ENCODE measurements around the gene ASCC3.

ASCC3 gene

GRCh38 chr6:100901582-100901981 is 20.5 kb upstream of the ASCC3 start:
- H3K36me3 Mint-ChIP-seq (ENCODE audit: low read depth) = no peaks in the 10 kb centered on the region
- H3K4me1 Mint-ChIP-seq = no peaks in the 10 kb centered on the region
- H3K27ac Mint-ChIP-seq = no peak overlapping the region
- no peak overlapping the region for H3K4me3 Mint-ChIP-seq
- no peak for TF ChIP-seq CTCF (IDR thresholded peaks at IDR 0.05; ENCODE audit: unreplicated experiment in 3 of 3)
- H3K27me3 Mint-ChIP-seq (ENCODE audit: low read depth) = peaks cover 4% of the 10 kb centered on the region
- H3K9me3 Mint-ChIP-seq = peaks cover 4% of the 10 kb centered on the region

- no peak for TF ChIP-seq CTCF (IDR thresholded peaks at IDR 0.05; ENCODE audit: unreplicated experiment in 3 of 3)
- Mint-ChIP-seq H3K36me3 (ENCODE audit: low read depth) (no peaks in the 10 kb centered on the region), H3K9me3 (peaks cover 4% of the 10 kb centered on the region), H3K27ac (no peak overlapping the region), H3K4me1 (no peaks in the 10 kb centered on the region), H3K27me3 (ENCODE audit: low read depth) (no peaks in the 10 kb centered on the region), H3K4me3 (no peak overlapping the region)
Measured at GRCh38 chr6:100899202-100899601, 18.1 kb upstream of the ASCC3 start.

GRCh38 chr6:100897671-100898070 is 16.5 kb upstream of the ASCC3 start:
- Mint-ChIP-seq H3K9me3 (peaks cover 4% of the 10 kb centered on the region), H3K4me1 (no peaks in the 10 kb centered on the region), H3K4me3 (no peak overlapping the region), H3K27ac (no peak overlapping the region), H3K27me3 (ENCODE audit: low read depth) (no peaks in the 10 kb centered on the region), H3K36me3 (ENCODE audit: low read depth) (no peaks in the 10 kb centered on the region)
- TF ChIP-seq CTCF (IDR thresholded peaks at IDR 0.05; ENCODE audit: unreplicated experiment in 3 of 3) = no peak

DNA sequence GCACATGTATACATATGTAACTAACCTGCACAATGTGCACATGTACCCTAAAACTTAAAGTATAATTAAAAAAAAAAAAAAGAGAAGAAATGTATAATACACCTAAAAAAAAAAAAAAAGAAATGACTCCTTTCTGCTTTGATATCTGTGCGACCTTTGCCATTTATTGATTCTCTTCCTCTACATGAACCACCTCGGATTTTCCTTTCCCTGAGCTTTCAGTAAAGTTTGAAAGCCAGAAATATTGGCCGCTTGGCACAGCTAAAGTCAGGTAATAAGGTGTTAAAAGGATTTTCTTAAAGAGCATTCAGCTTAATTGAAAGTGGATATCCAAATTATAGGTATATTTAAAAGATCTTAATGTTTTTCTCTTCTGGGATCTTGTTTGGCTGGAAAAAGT is 12.6 kb upstream of the ASCC3 start:
- TF ChIP-seq CTCF (IDR thresholded peaks at IDR 0.05; ENCODE audit: unreplicated experiment in 3 of 3) = no peak
- peaks cover 1% of the 10 kb centered on the region for H3K9me3 Mint-ChIP-seq

DNA sequence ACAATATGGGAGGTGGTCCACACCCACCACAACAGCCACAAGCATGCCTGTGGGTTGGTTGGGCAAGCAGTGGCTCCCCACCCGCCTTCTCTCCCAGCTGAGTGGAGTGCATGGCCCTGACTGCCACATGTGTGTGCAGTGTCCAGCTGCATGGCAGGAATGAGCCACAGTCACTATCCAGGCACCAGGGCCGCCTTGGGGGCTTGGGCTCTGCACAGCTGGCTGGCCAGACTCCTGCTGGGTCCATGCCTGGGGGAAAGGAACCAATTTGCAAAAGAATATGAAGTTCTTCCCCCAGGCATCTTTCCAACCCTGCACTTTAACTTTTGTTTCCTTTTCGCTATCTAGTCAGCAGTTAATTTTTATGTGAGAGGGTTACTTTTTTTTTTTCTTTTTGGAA is 11.6 kb upstream of the ASCC3 start:
- Mint-ChIP-seq H3K27ac (no peak overlapping the region), H3K4me1 (no peaks in the 10 kb centered on the region), H3K36me3 (ENCODE audit: low read depth) (no peaks in the 10 kb centered on the region), H3K9me3 (no peaks in the 10 kb centered on the region), H3K27me3 (ENCODE audit: low read depth) (no peaks in the 10 kb centered on the region), H3K4me3 (no peak overlapping the region)
- no peak for TF ChIP-seq CTCF (IDR thresholded peaks at IDR 0.05; ENCODE audit: unreplicated experiment in 3 of 3)

More for the DNA sequence above, 12.6 kb upstream of the ASCC3 start:
- H3K27ac Mint-ChIP-seq = no peak overlapping the region
- no peaks in the 10 kb centered on the region for H3K36me3 Mint-ChIP-seq (ENCODE audit: low read depth)
- H3K27me3 Mint-ChIP-seq (ENCODE audit: low read depth) = no peaks in the 10 kb centered on the region
- H3K4me1 Mint-ChIP-seq = no peaks in the 10 kb centered on the region
- H3K4me3 Mint-ChIP-seq = no peak overlapping the region

DNA sequence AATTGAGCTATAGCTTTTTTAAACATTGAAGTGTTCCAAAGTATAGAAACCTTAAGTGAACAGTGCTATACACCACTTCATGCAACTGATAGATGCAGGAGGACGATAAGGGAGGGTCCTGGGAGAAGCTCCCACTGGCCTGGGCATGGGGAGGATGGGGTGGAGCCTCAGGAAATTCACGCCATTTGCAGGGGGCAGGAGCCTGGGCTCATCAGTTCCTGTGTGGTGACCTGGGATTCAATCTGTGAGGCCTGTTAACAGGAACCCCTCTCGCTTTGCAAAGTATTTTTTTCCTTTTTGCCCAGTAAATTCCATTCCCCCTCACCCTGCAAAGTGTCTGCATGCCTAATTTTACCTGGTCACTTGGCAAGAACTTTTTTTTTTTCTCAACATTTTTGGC is 11.0 kb upstream of the ASCC3 start:
- Mint-ChIP-seq H3K27ac (no peak overlapping the region), H3K9me3 (no peaks in the 10 kb centered on the region), H3K4me3 (no peak overlapping the region), H3K36me3 (ENCODE audit: low read depth) (no peaks in the 10 kb centered on the region), H3K4me1 (no peaks in the 10 kb centered on the region), H3K27me3 (ENCODE audit: low read depth) (no peaks in the 10 kb centered on the region)
- no peak for TF ChIP-seq CTCF (IDR thresholded peaks at IDR 0.05; ENCODE audit: unreplicated experiment in 3 of 3)
